HEK293 (cell line): ENCODE measurements around the gene NRL.

Source experiments
- CTCF ChIA-PET: fragments of 350-600 bp; formaldehyde crosslinking; extraction: SDS; loops from one replicate; lab custom pipeline; 2021; ENCODE audit warnings: antibody characterized with exemption; lab: Yijun Ruan, JAX
- POLR2A ChIA-PET: fragments of 300-600 bp; formaldehyde crosslinking; extraction: SDS; loops from one replicate; lab custom pipeline; 2020; ENCODE audit warnings: antibody characterized with exemption, inconsistent platforms; lab: Yijun Ruan, JAX
- H3K27ac ChIP-seq: fragments of 200-500 bp; sonication (Bioruptor generic); 2 replicates; pipeline ENCODE4 v1.5.1; 2014; ENCODE audit warnings: low read depth, low read length, control low read depth, inconsistent platforms; ENCODE audit errors: extremely low read depth
- H3K36me3 ChIP-seq, 2 experiments: fragments of 200-500 bp in 1 of 2; sonication (Bioruptor generic) in 1 of 2; 1 replicate in 1 of 2; 2 replicates in 1 of 2; pipeline ENCODE4 v1.5.1; 2014 to 2017; ENCODE audit warnings: inconsistent platforms in 2 of 2, low read length in 2 of 2; ENCODE audit not compliant: control insufficient read depth in 2 of 2, insufficient read depth in 1 of 2
- H3K4me1 ChIP-seq: fragments of 200-500 bp; sonication (Bioruptor generic); 2 replicates; pipeline ENCODE4 v1.5.1; 2014; ENCODE audit warnings: mild to moderate bottlenecking, low read length, inconsistent platforms; ENCODE audit not compliant: control insufficient read depth, insufficient read depth
- H3K4me3 ChIP-seq: 2 replicates; pipeline ENCODE4 v1.5.1; 2011; ENCODE audit warnings: low read depth, mild to moderate bottlenecking, control low read depth, low read length, moderate library complexity
- H3K9me3 ChIP-seq: fragments of 200-500 bp; sonication (Bioruptor generic); 2 replicates; pipeline ENCODE4 v1.5.1; 2014; ENCODE audit warnings: low read depth, low read length, inconsistent platforms; ENCODE audit not compliant: control insufficient read depth, insufficient read depth
- KLF8 ChIP-seq: fragments of 450-650 bp; formaldehyde crosslinking; IDR thresholded peaks from 2 replicates; pipeline ENCODE4 v1.5.1; 2016; ENCODE audit warnings: missing biosample characterization, missing genetic modification characterization
- MZF1 ChIP-seq: fragments of 450-650 bp; formaldehyde crosslinking; IDR thresholded peaks from 2 replicates; pipeline ENCODE4 v1.5.1; 2017; ENCODE audit warnings: missing biosample characterization, missing genetic modification characterization, borderline replicate concordance
- PATZ1 ChIP-seq: fragments of 450-650 bp; formaldehyde crosslinking; IDR thresholded peaks from 2 replicates; pipeline ENCODE4 v1.5.1; 2016; ENCODE audit warnings: missing biosample characterization, missing genetic modification characterization
- PBX3 ChIP-seq: sonication (generic); formaldehyde crosslinking; IDR thresholded peaks from 2 replicates; pipeline ENCODE4 v1.8.1; 2022; ENCODE audit warnings: mild to moderate bottlenecking, moderate library complexity, missing genetic modification reagents
- TCF7L2 ChIP-seq: IDR thresholded peaks from 2 replicates; pipeline ENCODE4 v1.6.1; 2011; ENCODE audit warnings: low read depth, mild to moderate bottlenecking, inconsistent platforms, low read length, moderate library complexity, borderline replicate concordance
- TSHZ1 ChIP-seq: fragments of 450-650 bp; formaldehyde crosslinking; IDR thresholded peaks from 2 replicates; pipeline ENCODE4 v1.5.1; 2016; ENCODE audit warnings: missing biosample characterization, missing genetic modification characterization, borderline replicate concordance
- ZBTB20 ChIP-seq: fragments of 450-650 bp; formaldehyde crosslinking; IDR thresholded peaks from 2 replicates; pipeline ENCODE4 v1.5.1; 2016; ENCODE audit warnings: missing biosample characterization, missing genetic modification characterization
- ZBTB21 ChIP-seq: fragments of 450-650 bp; formaldehyde crosslinking; IDR thresholded peaks from 2 replicates; pipeline ENCODE4 v1.5.1; 2017; ENCODE audit warnings: missing biosample characterization, missing genetic modification characterization
- ZFHX2 ChIP-seq: fragments of 450-650 bp; formaldehyde crosslinking; conservative IDR thresholded peaks from 2 replicates; pipeline ENCODE4 v1.5.1; 2016; ENCODE audit warnings: missing biosample characterization, missing genetic modification characterization
- ZNF121 ChIP-seq: fragments of 450-650 bp; formaldehyde crosslinking; IDR thresholded peaks from 2 replicates; pipeline ENCODE4 v1.5.1; 2016; ENCODE audit warnings: missing biosample characterization, missing genetic modification characterization
- ZNF132 ChIP-seq: fragments of 450-650 bp; formaldehyde crosslinking; IDR thresholded peaks from 2 replicates; pipeline ENCODE4 v1.5.1; 2017; ENCODE audit warnings: missing biosample characterization, missing genetic modification characterization, borderline replicate concordance
- ZNF214 ChIP-seq: fragments of 450-650 bp; formaldehyde crosslinking; IDR thresholded peaks from 2 replicates; pipeline ENCODE4 v1.5.1; 2017; ENCODE audit warnings: missing biosample characterization, mild to moderate bottlenecking, missing genetic modification characterization, borderline replicate concordance
- ZNF354C ChIP-seq: fragments of 450-650 bp; formaldehyde crosslinking; IDR thresholded peaks from 2 replicates; pipeline ENCODE4 v1.5.1; 2016; ENCODE audit warnings: missing biosample characterization, missing genetic modification characterization, low read depth, borderline replicate concordance
- ZNF658 ChIP-seq: fragments of 450-650 bp; formaldehyde crosslinking; IDR thresholded peaks from 2 replicates; pipeline ENCODE4; 2016; ENCODE audit warnings: missing biosample characterization, missing genetic modification characterization
- ZNF777 ChIP-seq: fragments of 450-650 bp; formaldehyde crosslinking; IDR thresholded peaks from 2 replicates; pipeline ENCODE4 v1.5.1; 2017; ENCODE audit warnings: missing biosample characterization, missing genetic modification characterization, borderline replicate concordance
- ZSCAN23 ChIP-seq: fragments of 450-650 bp; formaldehyde crosslinking; IDR thresholded peaks from 2 replicates; pipeline ENCODE4 v1.5.1; 2016; ENCODE audit warnings: missing biosample characterization, missing genetic modification characterization
- TF ChIP-seq, protein P1 (sequence below): fragments of 450-650 bp; formaldehyde crosslinking; IDR thresholded peaks from 2 replicates; pipeline ENCODE4 v1.5.1; 2016; ENCODE audit warnings: missing biosample characterization, missing genetic modification characterization, low read depth
- TF ChIP-seq, protein P2 (sequence below): fragments of 450-650 bp; formaldehyde crosslinking; IDR thresholded peaks from 2 replicates; pipeline ENCODE4 v1.5.1; 2016; ENCODE audit warnings: missing biosample characterization, missing genetic modification characterization
- TF ChIP-seq, protein P3 (sequence below): fragments of 450-650 bp; formaldehyde crosslinking; IDR thresholded peaks from 2 replicates; pipeline ENCODE4 v1.5.1; 2016; ENCODE audit warnings: missing biosample characterization, missing genetic modification characterization

Gene NRL

GRCh38 chr14:24093901-24094840 lies 20.6 kb downstream of the NRL start, which contains the start of gene PCK2 (continued):
- peak; percentile 30; the same call in 1 of the 2 replicates for TF ChIP-seq PBX3 (CRISPR knock-in tag)
- TF ChIP-seq ZSCAN23: peak; percentile 73; the same call in 1 of the 2 replicates
- TF ChIP-seq ZNF777: no peak

GRCh38 chr14:24093207-24093900 lies 21.4 kb downstream of the NRL start:
- H3K4me3 ChIP-seq: no peak overlapping the region
- ChIA-PET CTCF (interaction anchor here (0.5 to 9.4 kb wide), 16 partner anchors 9 to 338 kb away, joined by 3 to 247 read pairs (median 4); partner anchors contain the start of genes DCAF11, IRF9 and NRL), POLR2A (interaction anchor here (0.6 to 4.2 kb wide), 27 partner anchors 8 to 178 kb away, joined by 3 to 64 read pairs (median 4); partner anchors contain the start of genes CARMIL3, CHMP4A, DCAF11 and DHRS4)
- no peaks in the 10 kb centered on the region for H3K9me3 ChIP-seq
- peak overlapping the region; percentile 54; the same call in 1 of the 2 replicates for H3K27ac ChIP-seq
- H3K36me3 ChIP-seq: peaks cover 0 to 12% of the 10 kb centered on the region in 2 experiments; a peak in 1 of 3 replicates
- H3K4me1 ChIP-seq: peaks cover 3% of the 10 kb centered on the region; the same call in 1 of the 2 replicates
- TF ChIP-seq ZNF658 (tag by site-specific recombination) (no peak), ZNF132 (tag by site-specific recombination) (no peak), ZBTB20 (peak; percentile 98), ZNF214 (tag by site-specific recombination) (no peak), PATZ1 (no peak), ZFHX2 (tag by site-specific recombination) (no peak), ZNF354C (tag by site-specific recombination) (no peak), ZBTB21 (peak; percentile 42; the same call in 1 of the 2 replicates), MZF1 (tag by site-specific recombination) (peak; percentile 78; the same call in 1 of the 2 replicates), KLF8 (tag by site-specific recombination) (no peak), ZNF121 (no peak), TSHZ1 (tag by site-specific recombination) (no peak), TCF7L2 (no peak)
- TF ChIP-seq, protein P1, sequence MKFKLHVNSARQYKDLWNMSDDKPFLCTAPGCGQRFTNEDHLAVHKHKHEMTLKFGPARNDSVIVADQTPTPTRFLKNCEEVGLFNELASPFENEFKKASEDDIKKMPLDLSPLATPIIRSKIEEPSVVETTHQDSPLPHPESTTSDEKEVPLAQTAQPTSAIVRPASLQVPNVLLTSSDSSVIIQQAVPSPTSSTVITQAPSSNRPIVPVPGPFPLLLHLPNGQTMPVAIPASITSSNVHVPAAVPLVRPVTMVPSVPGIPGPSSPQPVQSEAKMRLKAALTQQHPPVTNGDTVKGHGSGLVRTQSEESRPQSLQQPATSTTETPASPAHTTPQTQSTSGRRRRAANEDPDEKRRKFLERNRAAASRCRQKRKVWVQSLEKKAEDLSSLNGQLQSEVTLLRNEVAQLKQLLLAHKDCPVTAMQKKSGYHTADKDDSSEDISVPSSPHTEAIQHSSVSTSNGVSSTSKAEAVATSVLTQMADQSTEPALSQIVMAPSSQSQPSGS: no peak
- TF ChIP-seq, protein P2, sequence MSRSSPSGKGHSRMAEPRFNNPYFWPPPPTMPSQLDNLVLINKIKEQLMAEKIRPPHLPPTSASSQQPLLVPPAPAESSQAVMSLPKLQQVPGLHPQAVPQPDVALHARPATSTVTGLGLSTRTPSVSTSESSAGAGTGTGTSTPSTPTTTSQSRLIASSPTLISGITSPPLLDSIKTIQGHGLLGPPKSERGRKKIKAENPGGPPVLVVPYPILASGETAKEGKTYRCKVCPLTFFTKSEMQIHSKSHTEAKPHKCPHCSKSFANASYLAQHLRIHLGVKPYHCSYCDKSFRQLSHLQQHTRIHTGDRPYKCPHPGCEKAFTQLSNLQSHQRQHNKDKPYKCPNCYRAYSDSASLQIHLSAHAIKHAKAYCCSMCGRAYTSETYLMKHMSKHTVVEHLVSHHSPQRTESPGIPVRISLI: no peak
- TF ChIP-seq, protein P3, sequence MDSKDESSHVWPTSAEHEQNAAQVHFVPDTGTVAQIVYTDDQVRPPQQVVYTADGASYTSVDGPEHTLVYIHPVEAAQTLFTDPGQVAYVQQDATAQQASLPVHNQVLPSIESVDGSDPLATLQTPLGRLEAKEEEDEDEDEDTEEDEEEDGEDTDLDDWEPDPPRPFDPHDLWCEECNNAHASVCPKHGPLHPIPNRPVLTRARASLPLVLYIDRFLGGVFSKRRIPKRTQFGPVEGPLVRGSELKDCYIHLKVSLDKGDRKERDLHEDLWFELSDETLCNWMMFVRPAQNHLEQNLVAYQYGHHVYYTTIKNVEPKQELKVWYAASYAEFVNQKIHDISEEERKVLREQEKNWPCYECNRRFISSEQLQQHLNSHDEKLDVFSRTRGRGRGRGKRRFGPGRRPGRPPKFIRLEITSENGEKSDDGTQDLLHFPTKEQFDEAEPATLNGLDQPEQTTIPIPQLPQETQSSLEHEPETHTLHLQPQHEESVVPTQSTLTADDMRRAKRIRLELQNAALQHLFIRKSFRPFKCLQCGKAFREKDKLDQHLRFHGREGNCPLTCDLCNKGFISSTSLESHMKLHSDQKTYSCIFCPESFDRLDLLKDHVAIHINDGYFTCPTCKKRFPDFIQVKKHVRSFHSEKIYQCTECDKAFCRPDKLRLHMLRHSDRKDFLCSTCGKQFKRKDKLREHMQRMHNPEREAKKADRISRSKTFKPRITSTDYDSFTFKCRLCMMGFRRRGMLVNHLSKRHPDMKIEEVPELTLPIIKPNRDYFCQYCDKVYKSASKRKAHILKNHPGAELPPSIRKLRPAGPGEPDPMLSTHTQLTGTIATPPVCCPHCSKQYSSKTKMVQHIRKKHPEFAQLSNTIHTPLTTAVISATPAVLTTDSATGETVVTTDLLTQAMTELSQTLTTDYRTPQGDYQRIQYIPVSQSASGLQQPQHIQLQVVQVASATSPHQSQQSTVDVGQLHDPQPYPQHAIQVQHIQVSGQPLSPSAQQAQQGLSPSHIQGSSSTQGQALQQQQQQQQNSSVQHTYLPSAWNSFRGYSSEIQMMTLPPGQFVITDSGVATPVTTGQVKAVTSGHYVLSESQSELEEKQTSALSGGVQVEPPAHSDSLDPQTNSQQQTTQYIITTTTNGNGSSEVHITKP (tag by site-specific recombination): peak; percentile 98
